Neutrophil (primary cell): ENCODE results near the gene SOSTDC1.

Experiments
- H3K27ac ChIP-seq: fragments of 200-600 bp; sonication (generic); 2 replicates; pipeline ENCODE4 v1.5.1; 2016; ENCODE audit warnings: mild to moderate bottlenecking, moderate library complexity
- H3K27me3 ChIP-seq: fragments of 200-600 bp; sonication (generic); 2 replicates; pipeline ENCODE4 v1.6.0; 2016; ENCODE audit warnings: mild to moderate bottlenecking
- H3K36me3 ChIP-seq: fragments of 200-600 bp; sonication (generic); 2 replicates; pipeline ENCODE4 v1.5.1; 2017
- H3K4me1 ChIP-seq, 2 experiments: fragments of 200-600 bp in 1 of 2; sonication (generic) in 1 of 2; 1 replicate in 1 of 2; 2 replicates in 1 of 2; pipeline versions ENCODE4 v1.5.1 to v1.6.1; 2013 to 2016; ENCODE audit warnings: low read depth in 1 of 2, low read length in 1 of 2, mild to moderate bottlenecking in 1 of 2, moderate library complexity in 1 of 2; ENCODE audit not compliant: control insufficient read depth in 1 of 2, insufficient read depth in 1 of 2
- H3K4me3 ChIP-seq, 2 experiments: fragments of 200-600 bp in 1 of 2; sonication (generic) in 1 of 2; 1 replicate in 1 of 2; 2 replicates in 1 of 2; pipeline ENCODE4 v1.5.1; 2013 to 2016; ENCODE audit warnings: low read depth in 1 of 2, low read length in 1 of 2, mild to moderate bottlenecking in 1 of 2, moderate library complexity in 1 of 2
- H3K9me3 ChIP-seq: fragments of 200-600 bp; sonication (generic); 2 replicates; pipeline ENCODE4 v1.5.1; 2016
- CTCF ChIP-seq: fragments of 200-600 bp; sonication (generic); IDR thresholded peaks from 2 replicates; pipeline ENCODE4 v1.5.1; 2016; ENCODE audit warnings: antibody characterized with exemption

Gene SOSTDC1

GRCh38 chr7:16419859-16420258 lies 45.7 kb downstream of the SOSTDC1 start:
- no peak overlapping the region for H3K27ac ChIP-seq

GRCh38 chr7:16419126-16419525 lies 46.4 kb downstream of the SOSTDC1 start:
- no peaks in the 10 kb centered on the region for H3K9me3 ChIP-seq
- no peak for TF ChIP-seq CTCF
- no peaks in the 10 kb centered on the region for H3K36me3 ChIP-seq
- peaks cover 18 to 21% of the 10 kb centered on the region in 2 experiments for H3K4me1 ChIP-seq
- H3K27ac ChIP-seq = no peak overlapping the region
- peaks cover 8% of the 10 kb centered on the region for H3K27me3 ChIP-seq
- no peak overlapping the region for H3K4me3 ChIP-seq

More at GRCh38 chr7:16419859-16420258, 45.7 kb downstream of the SOSTDC1 start:
- Histone ChIP-seq H3K9me3 (no peaks in the 10 kb centered on the region), H3K4me1 (peaks cover 18 to 21% of the 10 kb centered on the region in 2 experiments), H3K27me3 (peaks cover 8% of the 10 kb centered on the region), H3K36me3 (no peaks in the 10 kb centered on the region), H3K4me3 (no peak overlapping the region)
- no peak for TF ChIP-seq CTCF

GRCh38 chr7:16417906-16418305 lies 47.6 kb downstream of the SOSTDC1 start:
- Histone ChIP-seq H3K27ac (no peak overlapping the region), H3K4me3 (no peak overlapping the region), H3K4me1 (peaks cover 18 to 21% of the 10 kb centered on the region in 2 experiments), H3K27me3 (peaks cover 8% of the 10 kb centered on the region), H3K36me3 (no peaks in the 10 kb centered on the region), H3K9me3 (no peaks in the 10 kb centered on the region)
- no peak for TF ChIP-seq CTCF

- no peak overlapping the region for H3K27ac ChIP-seq
- H3K27me3 ChIP-seq = peaks cover 7% of the 10 kb centered on the region
- H3K9me3 ChIP-seq = no peaks in the 10 kb centered on the region
- H3K4me1 ChIP-seq = peaks cover 16 to 18% of the 10 kb centered on the region in 2 experiments
- no peak for TF ChIP-seq CTCF
- H3K36me3 ChIP-seq = no peaks in the 10 kb centered on the region
- no peak overlapping the region for H3K4me3 ChIP-seq
These were observed 49.0 kb downstream of the SOSTDC1 start for GRCh38 chr7:16416289-16417282.

GRCh38 chr7:16412274-16413254 lies 53.0 kb downstream of the SOSTDC1 start:
- no peaks in the 10 kb centered on the region for H3K9me3 ChIP-seq
- H3K4me1 ChIP-seq = no peaks in the 10 kb centered on the region
- H3K27ac ChIP-seq = no peak overlapping the region
- TF ChIP-seq CTCF = no peak
- H3K27me3 ChIP-seq = no peaks in the 10 kb centered on the region
- H3K36me3 ChIP-seq = no peaks in the 10 kb centered on the region
- no peak overlapping the region for H3K4me3 ChIP-seq
